NCI-H146 treated with DMSO at 0.1 percent for 48 hours (cell line): ENCODE measurements around the gene PARD3B.
A peak's percentile ranks its signal among the peaks of the same experiment; 100 is the strongest.

Source experiments
- DNase-seq: peaks from one replicate; lab custom pipeline; 2025; ENCODE audit not compliant: unreplicated experiment; lab: John Stamatoyannopoulos, UW

Gene PARD3B

GRCh38 chr2:205527801-205528200 lies 982.5 kb downstream of the PARD3B start:
- no peak for DNase-seq

GRCh38 chr2:205531072-205531471 lies 985.8 kb downstream of the PARD3B start:
- peak; percentile 19 for DNase-seq

- DNase-seq = no peak
These were observed 986.3 kb downstream of the PARD3B start for GRCh38 chr2:205531489-205532148.

GRCh38 chr2:205535001-205535400 lies 989.7 kb downstream of the PARD3B start:
- no peak for DNase-seq

GRCh38 chr2:205539603-205540002 lies 994.3 kb downstream of the PARD3B start:
- DNase-seq = no peak

GRCh38 chr2:205540036-205540435 lies 994.8 kb downstream of the PARD3B start:
- DNase-seq = no peak

GRCh38 chr2:205543262-205543843 lies 998.1 kb downstream of the PARD3B start:
- DNase-seq = no peak

- DNase-seq = no peak
These were observed 998.8 kb downstream of the PARD3B start for GRCh38 chr2:205543937-205544702.

GRCh38 chr2:205545971-205546816 lies 1000.9 kb downstream of the PARD3B start:
- no peak for DNase-seq

GRCh38 chr2:205555566-205556230 lies 1010.4 kb downstream of the PARD3B start:
- DNase-seq = no peak

GRCh38 chr2:205556357-205556756 lies 1011.1 kb downstream of the PARD3B start:
- DNase-seq = no peak

GRCh38 chr2:205556841-205557539 lies 1011.7 kb downstream of the PARD3B start:
- DNase-seq = no peak

GRCh38 chr2:205557873-205558272 lies 1012.6 kb downstream of the PARD3B start:
- no peak for DNase-seq

GRCh38 chr2:205561441-205561840 lies 1016.2 kb downstream of the PARD3B start:
- DNase-seq = no peak

GRCh38 chr2:205563646-205564045 lies 1018.4 kb downstream of the PARD3B start:
- no peak for DNase-seq

- DNase-seq = no peak
These were observed 1019.3 kb downstream of the PARD3B start for GRCh38 chr2:205564346-205565141.

GRCh38 chr2:205565142-205565522 lies 1019.9 kb downstream of the PARD3B start:
- no peak for DNase-seq

GRCh38 chr2:205566606-205567168 lies 1021.4 kb downstream of the PARD3B start:
- no peak for DNase-seq

- no peak for DNase-seq
These were observed 1023.3 kb downstream of the PARD3B start for GRCh38 chr2:205568620-205569019.
